Epithelial cell of esophagus (primary cell): ENCODE results near the gene CACNA2D4.
A peak's percentile ranks its signal among the peaks of the same experiment; 100 is the strongest.

Experiments
- DNase-seq: peaks from one replicate; pipeline ENCODE4 v3.0.0; 2010; ENCODE audit warnings: low read depth
- H3K4me3 ChIP-seq: 2 replicates; pipeline ENCODE4 v1.5.1; 2011; ENCODE audit warnings: mild to moderate bottlenecking, low read length, control low read depth
- CTCF ChIP-seq: IDR thresholded peaks from 2 replicates; pipeline ENCODE4 v1.5.1; 2011; ENCODE audit warnings: low read depth, mild to moderate bottlenecking, low read length, control low read depth, inconsistent platforms; ENCODE audit not compliant: insufficient read depth; ENCODE audit errors: missing control alignments

The CACNA2D4 gene

GRCh38 chr12:1766110-1766509, 152.3 kb downstream of the CACNA2D4 start:
- no peak for DNase-seq
- no peak overlapping the region for H3K4me3 ChIP-seq
- TF ChIP-seq CTCF = no peak

DNA sequence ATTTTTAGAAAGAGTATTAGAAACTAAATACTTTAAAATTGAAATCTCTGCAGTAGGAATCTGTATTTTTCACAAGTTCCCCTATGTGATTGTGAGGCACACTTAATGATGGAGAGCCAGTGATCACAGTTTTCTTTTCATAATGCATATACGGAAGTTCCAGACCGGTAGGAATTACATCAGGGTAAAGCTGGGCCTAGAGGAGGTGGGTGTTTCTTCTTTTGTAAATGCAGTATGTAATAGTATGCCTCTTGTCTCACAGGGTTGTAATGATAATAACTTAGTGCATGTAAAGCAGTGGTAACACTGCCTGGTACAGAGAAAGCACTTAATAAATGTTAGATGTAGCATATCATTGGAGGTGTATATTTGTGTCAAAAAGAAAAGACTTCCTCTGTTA, 155.3 kb downstream of the CACNA2D4 start:
- H3K4me3 ChIP-seq = no peak overlapping the region
- no peak for DNase-seq
- TF ChIP-seq CTCF = no peak

- no peak for DNase-seq
- H3K4me3 ChIP-seq = no peak overlapping the region
- TF ChIP-seq CTCF = no peak
Observed at GRCh38 chr12:1761857-1762256, 156.6 kb downstream of the CACNA2D4 start.

- no peak overlapping the region for H3K4me3 ChIP-seq
- TF ChIP-seq CTCF = no peak
- peak; percentile 35 for DNase-seq
Observed at GRCh38 chr12:1760566-1761382, 157.7 kb downstream of the CACNA2D4 start.

DNA sequence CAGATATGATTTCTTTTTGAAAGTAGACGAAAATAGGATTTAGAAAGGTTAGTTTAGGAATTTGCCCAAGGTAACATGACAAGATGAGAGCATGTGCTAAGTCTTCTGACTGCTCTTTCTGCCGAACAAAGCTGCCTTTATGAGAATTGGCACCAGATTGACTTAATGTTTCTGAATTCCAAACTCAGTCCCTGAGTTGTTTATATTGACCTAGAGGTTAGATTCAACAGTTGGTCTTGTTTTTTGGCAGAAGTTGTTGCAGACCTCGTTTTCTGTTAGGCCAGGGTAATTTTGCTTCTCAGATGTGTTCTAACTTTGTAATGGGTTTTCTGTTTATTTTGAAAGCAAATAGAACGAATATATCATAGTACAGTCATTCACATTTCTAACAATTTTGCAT, 159.6 kb downstream of the CACNA2D4 start:
- DNase-seq = no peak
- no peak overlapping the region for H3K4me3 ChIP-seq
- no peak for TF ChIP-seq CTCF

DNA sequence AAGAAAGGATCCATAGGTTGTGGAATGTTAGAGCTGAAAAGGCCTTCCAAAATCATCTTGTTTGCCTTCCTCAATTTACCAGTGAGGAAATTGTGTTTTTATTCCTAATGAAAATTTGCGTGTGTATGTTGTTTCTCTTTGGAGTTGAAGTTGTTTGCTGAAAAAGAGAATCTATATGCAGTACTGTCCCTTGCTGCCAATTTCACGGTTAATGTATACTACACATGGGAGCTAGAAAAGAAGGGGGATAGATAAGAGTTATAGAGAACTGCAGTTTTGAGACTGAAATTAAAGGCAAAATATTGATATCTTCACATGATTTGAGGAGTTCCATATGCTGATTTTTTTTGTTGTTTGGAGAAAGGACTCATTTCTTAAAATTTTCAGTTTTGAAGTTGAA, 160.1 kb downstream of the CACNA2D4 start:
- DNase-seq = no peak
- H3K4me3 ChIP-seq = no peak overlapping the region
- TF ChIP-seq CTCF = no peak

DNA sequence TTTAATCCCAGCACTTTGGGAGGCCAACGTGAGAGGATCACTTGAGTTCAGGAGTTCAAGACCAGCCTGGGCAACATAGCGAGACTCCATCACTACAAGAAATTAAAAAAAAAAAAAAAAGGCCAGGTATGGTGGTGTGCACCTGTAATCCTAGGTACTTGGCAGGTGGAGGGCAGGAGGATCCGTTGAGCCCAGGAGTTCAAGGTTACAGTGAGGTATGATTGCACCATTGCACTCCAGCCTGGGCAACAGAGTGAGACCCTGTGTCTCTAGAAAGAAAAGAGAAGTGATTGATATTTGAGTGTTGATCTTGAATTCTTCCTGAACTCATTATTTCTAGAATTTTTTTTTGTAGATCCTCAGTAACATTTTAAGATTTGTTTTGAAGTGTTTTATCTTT, 168.2 kb downstream of the CACNA2D4 start:
- TF ChIP-seq CTCF = no peak
- no peak for DNase-seq
- no peak overlapping the region for H3K4me3 ChIP-seq
